Measurements from ENCODE around the gene CHST2. TPM values are rescaled to one million over a fixed set of nuclear protein-coding genes. Genes with fewer than 3 reads are reported as not detected.

Gene CHST2
- total RNA-seq, 2 experiments from 2014 or later: 2.4 to 3.0 TPM

- Mint-ChIP-seq H3K4me3 (peak overlapping the region; percentile 79), H3K36me3 (peaks cover 23% of the 10 kb centered on the region), H3K9me3 (peaks cover 11% of the 10 kb centered on the region), H3K27ac (peak overlapping the region; percentile 100), H3K27me3 (no peaks in the 10 kb centered on the region), H3K4me1 (peaks cover 46% of the 10 kb centered on the region)
- ATAC-seq (ENCODE audit: low read depth) (peak; percentile 81), DNase-seq (no peak)
- POLR2A ChIA-PET: interaction anchor here (0.6 to 2.8 kb wide), 4 partner anchors 47 to 109 kb away, joined by 3 to 11 read pairs (median 8); partner anchors contain the start of gene CHST2
These were observed 51.8 kb downstream of the CHST2 start for GRCh38 chr3:143171141-143171980.

- DNase-seq (no peak), ATAC-seq (ENCODE audit: low read depth) (no peak)
- H3K27me3 Mint-ChIP-seq: no peaks in the 10 kb centered on the region
- H3K4me1 Mint-ChIP-seq: peaks cover 46% of the 10 kb centered on the region
- POLR2A ChIA-PET: interaction anchor here (0.6 to 2.8 kb wide), 3 partner anchors 52 to 108 kb away, joined by 3 to 11 read pairs (median 6); partner anchors contain the start of gene CHST2
- H3K9me3 Mint-ChIP-seq: peaks cover 11% of the 10 kb centered on the region
- peak overlapping the region; percentile 44 for H3K4me3 Mint-ChIP-seq
- H3K27ac Mint-ChIP-seq: peak overlapping the region; percentile 81
- H3K36me3 Mint-ChIP-seq: peaks cover 23% of the 10 kb centered on the region
These were observed 52.7 kb downstream of the CHST2 start for GRCh38 chr3:143172062-143172794.

- Mint-ChIP-seq H3K27ac (peak overlapping the region; percentile 81), H3K4me1 (peaks cover 46% of the 10 kb centered on the region), H3K4me3 (peak overlapping the region; percentile 6), H3K36me3 (peaks cover 23% of the 10 kb centered on the region), H3K27me3 (no peaks in the 10 kb centered on the region), H3K9me3 (peaks cover 11% of the 10 kb centered on the region)
- ATAC-seq (ENCODE audit: low read depth) (no peak), DNase-seq (no peak)
- POLR2A ChIA-PET: no interaction called here
These were observed 53.2 kb downstream of the CHST2 start for GRCh38 chr3:143172795-143173145.

DNA sequence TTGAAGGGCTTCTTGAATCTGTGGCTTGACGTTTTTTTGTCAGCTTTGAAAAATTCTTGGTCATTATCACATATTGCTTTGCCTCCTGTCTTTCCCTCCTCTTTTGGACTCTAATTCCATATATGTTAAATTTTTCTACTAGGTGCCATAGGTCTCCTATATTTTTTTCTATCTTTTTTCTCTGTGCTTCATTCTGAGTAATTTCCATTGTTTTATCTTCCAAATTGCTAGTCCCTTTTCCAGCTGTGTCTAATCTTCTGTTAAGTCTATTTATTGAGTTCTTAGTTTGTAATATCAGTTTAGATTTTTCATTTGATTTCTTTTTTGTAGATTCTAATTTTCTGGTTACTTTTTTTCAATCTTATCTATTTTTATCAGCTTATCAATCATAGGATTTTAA is 53.7 kb downstream of the CHST2 start:
- DNase-seq (no peak), ATAC-seq (ENCODE audit: low read depth) (no peak)
- POLR2A ChIA-PET: no interaction called here
- Mint-ChIP-seq H3K4me1 (peaks cover 43% of the 10 kb centered on the region), H3K36me3 (peaks cover 23% of the 10 kb centered on the region), H3K4me3 (no peak overlapping the region), H3K27ac (peak overlapping the region; percentile 27), H3K27me3 (no peaks in the 10 kb centered on the region), H3K9me3 (peaks cover 11% of the 10 kb centered on the region)

Other genes with a start within 250 kb of the CHST2 start
- gene PCOLCE2, start 230.7 kb upstream of the CHST2 start, total RNA-seq: not detected
- not detected for gene PAQR9, start 156.1 kb upstream of the CHST2 start, total RNA-seq
- gene U2SURP, start 118.2 kb upstream of the CHST2 start, total RNA-seq: 100 to 1,000 TPM; 134 to 147 TPM